Retinal pigment epithelial cell (primary cell): ENCODE data around the gene IFT88.

Experiments
- DNase-seq: peaks from one replicate; pipeline ENCODE4 v3.0.0-alpha.2; 2010; ENCODE audit warnings: low read depth
- H3K4me3 ChIP-seq: 2 replicates; pipeline ENCODE4 v1.5.1; 2011; ENCODE audit warnings: mild to moderate bottlenecking, low read length, control low read depth, moderate library complexity
- CTCF ChIP-seq: conservative IDR thresholded peaks from 2 replicates; pipeline ENCODE4 v1.5.1; 2011; ENCODE audit warnings: low read depth, low read length, control low read depth, inconsistent platforms

IFT88 gene

GRCh38 chr13:20526664-20527063, 40.3 kb upstream of the IFT88 start:
- no peak for TF ChIP-seq CTCF
- H3K4me3 ChIP-seq = no peak overlapping the region
- no peak for DNase-seq

GRCh38 chr13:20528452-20528851, 38.5 kb upstream of the IFT88 start:
- no peak for DNase-seq
- H3K4me3 ChIP-seq = no peak overlapping the region
- TF ChIP-seq CTCF = no peak

- DNase-seq = no peak
- no peak for TF ChIP-seq CTCF
- no peak overlapping the region for H3K4me3 ChIP-seq
Observed at GRCh38 chr13:20534038-20534608, 32.8 kb upstream of the IFT88 start.

- no peak for TF ChIP-seq CTCF
- no peak overlapping the region for H3K4me3 ChIP-seq
- DNase-seq = no peak
Observed at GRCh38 chr13:20536992-20537391, 30.0 kb upstream of the IFT88 start.

GRCh38 chr13:20544201-20544923, 22.6 kb upstream of the IFT88 start:
- TF ChIP-seq CTCF = no peak
- DNase-seq = no peak
- no peak overlapping the region for H3K4me3 ChIP-seq

GRCh38 chr13:20546556-20546955, 20.4 kb upstream of the IFT88 start:
- DNase-seq = no peak
- H3K4me3 ChIP-seq = no peak overlapping the region
- TF ChIP-seq CTCF = no peak

GRCh38 chr13:20547479-20547908, 19.5 kb upstream of the IFT88 start:
- H3K4me3 ChIP-seq = no peak overlapping the region
- no peak for TF ChIP-seq CTCF
- no peak for DNase-seq
